Measurements from ENCODE around the gene ESF1. TPM values are rescaled to one million over a fixed set of nuclear protein-coding genes. Genes with fewer than 3 reads are reported as not detected.

The ESF1 gene
- total RNA-seq, 4 donors from 2014 or later = 14.9 to 28.0 (median 16.5) TPM

- no peak for DNase-seq (ENCODE audit: low spot score in 2 of 2)
- no peak overlapping the region for H3K27ac ChIP-seq
- no peaks in the 10 kb centered on the region for H3K36me3 ChIP-seq
- peaks cover 0 to 15% (median 7%) of the 10 kb centered on the region in 4 donors for H3K4me1 ChIP-seq
- 94 to 96% methylated on average over 3 of the region's 3 CpGs for WGBS, 2 donors
- H3K27me3 ChIP-seq = no peaks in the 10 kb centered on the region
- no peaks in the 10 kb centered on the region for H3K9me3 ChIP-seq
- no peak overlapping the region for H3K4me3 ChIP-seq
- TF ChIP-seq, protein P1, sequence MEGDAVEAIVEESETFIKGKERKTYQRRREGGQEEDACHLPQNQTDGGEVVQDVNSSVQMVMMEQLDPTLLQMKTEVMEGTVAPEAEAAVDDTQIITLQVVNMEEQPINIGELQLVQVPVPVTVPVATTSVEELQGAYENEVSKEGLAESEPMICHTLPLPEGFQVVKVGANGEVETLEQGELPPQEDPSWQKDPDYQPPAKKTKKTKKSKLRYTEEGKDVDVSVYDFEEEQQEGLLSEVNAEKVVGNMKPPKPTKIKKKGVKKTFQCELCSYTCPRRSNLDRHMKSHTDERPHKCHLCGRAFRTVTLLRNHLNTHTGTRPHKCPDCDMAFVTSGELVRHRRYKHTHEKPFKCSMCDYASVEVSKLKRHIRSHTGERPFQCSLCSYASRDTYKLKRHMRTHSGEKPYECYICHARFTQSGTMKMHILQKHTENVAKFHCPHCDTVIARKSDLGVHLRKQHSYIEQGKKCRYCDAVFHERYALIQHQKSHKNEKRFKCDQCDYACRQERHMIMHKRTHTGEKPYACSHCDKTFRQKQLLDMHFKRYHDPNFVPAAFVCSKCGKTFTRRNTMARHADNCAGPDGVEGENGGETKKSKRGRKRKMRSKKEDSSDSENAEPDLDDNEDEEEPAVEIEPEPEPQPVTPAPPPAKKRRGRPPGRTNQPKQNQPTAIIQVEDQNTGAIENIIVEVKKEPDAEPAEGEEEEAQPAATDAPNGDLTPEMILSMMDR (IDR thresholded peaks at IDR 0.05) = no peak
- TF ChIP-seq POLR2A (IDR thresholded peaks at IDR 0.05) = no peak
These were observed 108.0 kb downstream of the ESF1 start for GRCh38 chr20:13676682-13677081.

- peak in 1 of 2 donors; percentile 24 for TF ChIP-seq EP300 (IDR thresholded peaks at IDR 0.05)
- TF ChIP-seq, protein P1 (IDR thresholded peaks at IDR 0.05) = no peak
- peak overlapping the region in 2 of 4 donors; percentile 75 to 76 for H3K27ac ChIP-seq
These were observed 112.0 kb downstream of the ESF1 start for GRCh38 chr20:13672690-13673089.

GRCh38 chr20:13671916-13672378 lies 112.8 kb downstream of the ESF1 start:
- peak overlapping the region in 3 of 4 donors; percentile 19 to 76 (median 75) for H3K27ac ChIP-seq
- 6 to 15% methylated on average over 1 of the region's 1 CpG for WGBS, 2 donors
- DNase-seq (ENCODE audit: low spot score in 2 of 2) = peak in 1 of 2 donors; percentile 50

More at GRCh38 chr20:13672690-13673089, 112.0 kb downstream of the ESF1 start:
- Histone ChIP-seq H3K4me3 (no peak overlapping the region), H3K9me3 (no peaks in the 10 kb centered on the region), H3K4me1 (peaks cover 0 to 28% (median 7%) of the 10 kb centered on the region in 4 donors), H3K27me3 (no peaks in the 10 kb centered on the region), H3K36me3 (no peaks in the 10 kb centered on the region)
- no peak for DNase-seq (ENCODE audit: low spot score in 2 of 2)
- WGBS, 2 donors = 58 to 64% methylated on average over 3 of the region's 3 CpGs

GRCh38 chr20:13671512-13671911 lies 113.2 kb downstream of the ESF1 start:
- TF ChIP-seq EP300 (IDR thresholded peaks at IDR 0.05) (no peak), POLR2A (IDR thresholded peaks at IDR 0.05) (no peak)
- TF ChIP-seq, protein P1 (IDR thresholded peaks at IDR 0.05) = no peak
- Histone ChIP-seq H3K9me3 (no peaks in the 10 kb centered on the region), H3K36me3 (no peaks in the 10 kb centered on the region), H3K4me3 (no peak overlapping the region), H3K4me1 (peaks cover 0 to 28% (median 7%) of the 10 kb centered on the region in 4 donors), H3K27me3 (no peaks in the 10 kb centered on the region), H3K27ac (peak overlapping the region in 3 of 4 donors; percentile 48 to 76 (median 75))
- 23 to 24% methylated on average over 2 of the region's 2 CpGs for WGBS, 2 donors
- no peak for DNase-seq (ENCODE audit: low spot score in 2 of 2)

More at GRCh38 chr20:13671916-13672378, 112.8 kb downstream of the ESF1 start:
- peak in 1 of 2 donors; percentile 53 for TF ChIP-seq EP300 (IDR thresholded peaks at IDR 0.05)
- TF ChIP-seq, protein P1 (IDR thresholded peaks at IDR 0.05) = no peak
- Histone ChIP-seq H3K27me3 (no peaks in the 10 kb centered on the region), H3K36me3 (no peaks in the 10 kb centered on the region), H3K9me3 (no peaks in the 10 kb centered on the region), H3K4me1 (peaks cover 0 to 28% (median 7%) of the 10 kb centered on the region in 4 donors), H3K4me3 (no peak overlapping the region)

- H3K4me1 ChIP-seq = peaks cover 0 to 28% (median 7%) of the 10 kb centered on the region in 4 donors
- no peak for DNase-seq (ENCODE audit: low spot score in 2 of 2)
- TF ChIP-seq POLR2A (IDR thresholded peaks at IDR 0.05) (no peak), EP300 (IDR thresholded peaks at IDR 0.05) (no peak)
- TF ChIP-seq, protein P1 (IDR thresholded peaks at IDR 0.05) = no peak
- H3K36me3 ChIP-seq = no peaks in the 10 kb centered on the region
- no peaks in the 10 kb centered on the region for H3K9me3 ChIP-seq
- peak overlapping the region in 2 of 4 donors; percentile 75 to 76 for H3K27ac ChIP-seq
- H3K27me3 ChIP-seq = no peaks in the 10 kb centered on the region
- no peak overlapping the region for H3K4me3 ChIP-seq
These were observed 114.6 kb downstream of the ESF1 start for GRCh38 chr20:13670160-13670559.
